ENCODE data around the gene SRI. TPM values are rescaled to one million over a fixed set of nuclear protein-coding genes. Genes with fewer than 3 reads are reported as not detected.

SRI gene
- total and polyA plus RNA-seq, 2 experiments from 2014 or later = 80.3 to 268 TPM

DNA sequence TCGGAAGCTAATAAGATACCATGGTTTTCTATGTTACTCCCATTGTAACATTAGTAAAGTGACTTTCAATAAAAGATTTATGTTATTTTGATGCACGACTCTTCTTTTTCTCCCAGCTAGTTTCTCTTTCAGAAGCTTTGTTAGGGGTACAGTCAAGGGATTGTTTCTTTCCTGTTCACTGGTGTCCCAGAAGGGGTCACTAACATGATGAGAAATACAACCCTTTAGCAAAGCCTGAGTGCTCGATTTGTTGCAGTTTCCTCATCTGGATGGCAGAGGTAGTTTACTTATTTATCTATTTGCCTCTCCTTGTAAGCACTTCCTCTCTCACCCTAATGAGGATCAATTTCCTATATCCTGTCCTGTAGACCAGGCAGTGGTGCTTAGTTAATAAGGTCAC lies 17.0 kb downstream of the SRI start:
- no peak overlapping the region for H2AFZ ChIP-seq
- no peak for DNase-seq
- no peak for TF ChIP-seq EZH2 (IDR thresholded peaks at IDR 0.05; ENCODE audit: insufficient read depth, poor library complexity, severe bottlenecking)
- TF ChIP-seq EZH2phosphoT487 (IDR thresholded peaks at IDR 0.05; ENCODE audit: insufficient read depth, low read depth) = no peak
- no peaks in the 10 kb centered on the region for H3K27me3 ChIP-seq (replicated peaks; ENCODE audit: insufficient read depth)
- no peaks in the 10 kb centered on the region for H3K79me2 ChIP-seq (ENCODE audit: insufficient read depth)
- no peak overlapping the region for H3K27ac ChIP-seq
- peaks cover 10% of the 10 kb centered on the region; the same call in 1 of the 2 replicates for H3F3A ChIP-seq (ENCODE audit: insufficient read depth)
- in situ Hi-C loops (cut with MboI) = no loop called here
- no peaks in the 10 kb centered on the region for H3K9me3 ChIP-seq (ENCODE audit: low read depth)
- H3K4me1 ChIP-seq (ENCODE audit: insufficient read depth) = peaks cover 5% of the 10 kb centered on the region; the same call in 1 of the 2 replicates
- H3K9ac ChIP-seq = no peak overlapping the region
- no peak overlapping the region for H3K4me2 ChIP-seq (ENCODE audit: unreplicated experiment)
- WGBS, 2 experiments (ENCODE audit: low coverage in 1 of 2, low lambda C conversion rate in 2 of 2, missing lambda C conversion rate in 2 of 2) = 81% methylated on average over 3 of the region's 3 CpGs
- peaks cover 39% of the 10 kb centered on the region for H3K36me3 ChIP-seq (ENCODE audit: low read depth)
- no peaks in the 10 kb centered on the region for H3K9me2 ChIP-seq (ENCODE audit: insufficient read depth)
- no peaks in the 10 kb centered on the region for H4K20me1 ChIP-seq (ENCODE audit: insufficient read depth)
- no peak overlapping the region for H3K4me3 ChIP-seq

DNA sequence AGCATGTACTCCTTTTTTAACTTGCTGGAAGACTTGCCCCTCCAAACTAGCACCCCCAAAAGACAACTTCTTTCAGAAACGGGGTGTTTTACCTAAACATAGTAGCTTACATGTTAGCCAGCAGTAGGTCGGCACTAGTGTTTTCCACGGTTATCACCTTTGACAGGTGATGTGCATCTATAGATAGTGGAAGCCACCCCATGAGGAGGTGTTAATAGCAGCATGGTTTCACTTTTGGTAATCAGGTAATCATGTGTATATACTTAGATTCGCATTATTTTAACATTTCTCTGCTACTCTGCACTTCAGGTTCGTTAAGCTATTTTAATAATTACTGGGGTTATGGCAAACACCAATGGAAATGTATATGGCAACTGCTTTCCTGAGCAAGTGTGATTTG lies 17.6 kb downstream of the SRI start:
- no peaks in the 10 kb centered on the region for H3K27me3 ChIP-seq (replicated peaks; ENCODE audit: insufficient read depth)
- H3K79me2 ChIP-seq (ENCODE audit: insufficient read depth) = no peaks in the 10 kb centered on the region
- no peaks in the 10 kb centered on the region for H3K9me3 ChIP-seq (ENCODE audit: low read depth)
- peaks cover 34% of the 10 kb centered on the region for H3K36me3 ChIP-seq (ENCODE audit: low read depth)
- TF ChIP-seq EZH2 (IDR thresholded peaks at IDR 0.05; ENCODE audit: insufficient read depth, poor library complexity, severe bottlenecking) (no peak), EZH2phosphoT487 (IDR thresholded peaks at IDR 0.05; ENCODE audit: insufficient read depth, low read depth) (no peak)
- DNase-seq = no peak
- H3K4me1 ChIP-seq (ENCODE audit: insufficient read depth) = peaks cover 5% of the 10 kb centered on the region; the same call in 1 of the 2 replicates
- H3F3A ChIP-seq (ENCODE audit: insufficient read depth) = peaks cover 10% of the 10 kb centered on the region; the same call in 1 of the 2 replicates
- no peak overlapping the region for H2AFZ ChIP-seq
- no peak overlapping the region for H3K27ac ChIP-seq
- no peak overlapping the region for H3K4me3 ChIP-seq
- H4K20me1 ChIP-seq (ENCODE audit: insufficient read depth) = no peaks in the 10 kb centered on the region
- H3K9ac ChIP-seq = no peak overlapping the region
- H3K4me2 ChIP-seq (ENCODE audit: unreplicated experiment) = no peak overlapping the region
- 81 to 82% methylated on average over 5 of the region's 5 CpGs for WGBS, 2 experiments (ENCODE audit: low coverage in 1 of 2, low lambda C conversion rate in 2 of 2, missing lambda C conversion rate in 2 of 2)
- in situ Hi-C loops (cut with MboI) = no loop called here
- H3K9me2 ChIP-seq (ENCODE audit: insufficient read depth) = no peaks in the 10 kb centered on the region

DNA sequence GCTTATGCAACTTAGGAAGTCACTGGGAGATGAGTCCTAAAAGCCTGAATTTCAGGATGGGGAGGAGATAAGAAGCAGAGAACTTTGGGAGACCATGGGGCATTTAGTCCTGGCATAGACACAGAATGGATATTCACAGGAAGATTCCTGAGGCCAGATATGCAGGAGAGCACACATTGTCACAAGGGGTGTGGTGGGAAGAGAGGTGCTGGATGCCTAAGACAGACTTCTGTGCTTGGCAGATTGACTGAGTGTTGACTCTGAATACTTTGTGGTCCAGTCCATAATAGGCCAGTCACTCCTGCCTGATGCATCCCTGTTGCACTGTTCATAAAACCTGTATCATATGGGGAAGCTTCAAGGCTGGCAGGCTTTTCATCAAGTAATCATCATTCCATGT lies 18.5 kb downstream of the SRI start:
- TF ChIP-seq EZH2 (IDR thresholded peaks at IDR 0.05; ENCODE audit: insufficient read depth, poor library complexity, severe bottlenecking) (no peak), EZH2phosphoT487 (IDR thresholded peaks at IDR 0.05; ENCODE audit: insufficient read depth, low read depth) (no peak)
- H3K9me2 ChIP-seq (ENCODE audit: insufficient read depth) = no peaks in the 10 kb centered on the region
- no peak overlapping the region for H3K27ac ChIP-seq
- H3F3A ChIP-seq (ENCODE audit: insufficient read depth) = peaks cover 10% of the 10 kb centered on the region; the same call in 1 of the 2 replicates
- H3K4me1 ChIP-seq (ENCODE audit: insufficient read depth) = peaks cover 5% of the 10 kb centered on the region; the same call in 1 of the 2 replicates
- H3K4me3 ChIP-seq = no peak overlapping the region
- H2AFZ ChIP-seq = no peak overlapping the region
- H4K20me1 ChIP-seq (ENCODE audit: insufficient read depth) = no peaks in the 10 kb centered on the region
- H3K36me3 ChIP-seq (ENCODE audit: low read depth) = peaks cover 26% of the 10 kb centered on the region
- no peak for DNase-seq
- no peaks in the 10 kb centered on the region for H3K27me3 ChIP-seq (replicated peaks; ENCODE audit: insufficient read depth)
- no peak overlapping the region for H3K9ac ChIP-seq
- no peaks in the 10 kb centered on the region for H3K79me2 ChIP-seq (ENCODE audit: insufficient read depth)
- no peak overlapping the region for H3K4me2 ChIP-seq (ENCODE audit: unreplicated experiment)
- in situ Hi-C loops (cut with MboI) = no loop called here
- H3K9me3 ChIP-seq (ENCODE audit: low read depth) = no peaks in the 10 kb centered on the region

DNA sequence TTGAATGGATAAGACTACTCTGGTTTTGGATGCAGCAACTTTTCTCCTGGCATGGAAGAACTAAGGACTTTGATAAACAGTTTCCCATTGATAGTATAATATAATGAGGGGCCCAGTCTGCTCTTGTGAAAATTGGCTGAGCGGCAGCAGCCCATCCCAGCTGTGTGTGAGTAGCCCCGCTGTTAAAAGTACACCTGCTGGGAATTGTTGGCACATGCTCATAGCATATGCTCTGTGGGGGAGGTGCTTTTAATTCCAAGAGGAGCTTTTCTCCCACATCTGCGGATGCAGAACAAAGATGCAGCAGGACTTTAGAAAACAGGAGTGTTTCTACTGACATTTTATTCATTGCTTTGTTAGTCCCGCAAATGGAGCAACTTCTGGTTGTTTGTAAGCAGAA lies 19.0 kb downstream of the SRI start:
- TF ChIP-seq EZH2phosphoT487 (IDR thresholded peaks at IDR 0.05; ENCODE audit: insufficient read depth, low read depth) (no peak), EZH2 (IDR thresholded peaks at IDR 0.05; ENCODE audit: insufficient read depth, poor library complexity, severe bottlenecking) (no peak)
- H3K4me1 ChIP-seq (ENCODE audit: insufficient read depth) = peaks cover 5% of the 10 kb centered on the region; the same call in 1 of the 2 replicates
- no peak overlapping the region for H3K4me3 ChIP-seq
- peaks cover 10% of the 10 kb centered on the region; the same call in 1 of the 2 replicates for H3F3A ChIP-seq (ENCODE audit: insufficient read depth)
- H3K4me2 ChIP-seq (ENCODE audit: unreplicated experiment) = no peak overlapping the region
- H3K9me2 ChIP-seq (ENCODE audit: insufficient read depth) = no peaks in the 10 kb centered on the region
- no peak overlapping the region for H3K27ac ChIP-seq
- H3K9ac ChIP-seq = no peak overlapping the region
- 83 to 92% methylated on average over 4 of the region's 4 CpGs for WGBS, 2 experiments (ENCODE audit: low coverage in 1 of 2, low lambda C conversion rate in 2 of 2, missing lambda C conversion rate in 2 of 2)
- H3K79me2 ChIP-seq (ENCODE audit: insufficient read depth) = no peaks in the 10 kb centered on the region
- H3K27me3 ChIP-seq (replicated peaks; ENCODE audit: insufficient read depth) = no peaks in the 10 kb centered on the region
- no peak for DNase-seq
- no peaks in the 10 kb centered on the region for H4K20me1 ChIP-seq (ENCODE audit: insufficient read depth)
- no peaks in the 10 kb centered on the region for H3K9me3 ChIP-seq (ENCODE audit: low read depth)
- H2AFZ ChIP-seq = no peak overlapping the region
- peaks cover 21% of the 10 kb centered on the region for H3K36me3 ChIP-seq (ENCODE audit: low read depth)
- in situ Hi-C loops (cut with MboI) = no loop called here

DNA sequence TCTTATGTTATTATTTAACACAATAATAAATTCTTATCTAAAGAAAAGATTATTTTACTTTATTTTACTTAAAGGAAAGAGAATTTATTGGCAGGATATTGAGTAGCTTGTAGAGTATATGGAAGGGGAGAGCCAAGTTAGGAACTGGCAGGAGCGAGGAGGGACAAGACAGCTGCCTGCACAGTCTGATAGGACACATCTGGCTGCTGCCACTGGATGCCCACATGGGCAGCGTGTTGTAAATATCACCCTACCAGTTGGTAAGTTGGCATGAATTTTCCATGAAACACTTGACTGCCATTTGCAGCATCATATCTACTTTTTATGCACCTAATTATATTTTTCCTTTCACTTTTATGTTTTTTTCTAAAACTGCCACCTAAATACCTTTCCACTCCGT lies 19.6 kb downstream of the SRI start:
- DNase-seq = no peak
- Histone ChIP-seq H3K36me3 (ENCODE audit: low read depth) (peaks cover 16% of the 10 kb centered on the region; the same call in 1 of the 2 replicates), H3K27me3 (replicated peaks; ENCODE audit: insufficient read depth) (no peaks in the 10 kb centered on the region), H3K79me2 (ENCODE audit: insufficient read depth) (no peaks in the 10 kb centered on the region), H3K9me2 (ENCODE audit: insufficient read depth) (no peaks in the 10 kb centered on the region), H3K4me1 (ENCODE audit: insufficient read depth) (peaks cover 5% of the 10 kb centered on the region; the same call in 1 of the 2 replicates), H4K20me1 (ENCODE audit: insufficient read depth) (no peaks in the 10 kb centered on the region), H3K9me3 (ENCODE audit: low read depth) (no peaks in the 10 kb centered on the region), H3K4me3 (no peak overlapping the region), H3K9ac (no peak overlapping the region), H2AFZ (no peak overlapping the region), H3F3A (ENCODE audit: insufficient read depth) (peaks cover 10% of the 10 kb centered on the region; the same call in 1 of the 2 replicates), H3K27ac (no peak overlapping the region), H3K4me2 (ENCODE audit: unreplicated experiment) (no peak overlapping the region)
- in situ Hi-C loops (cut with MboI) = no loop called here
- no peak for TF ChIP-seq EZH2phosphoT487 (IDR thresholded peaks at IDR 0.05; ENCODE audit: insufficient read depth, low read depth)
- no peak for TF ChIP-seq EZH2 (IDR thresholded peaks at IDR 0.05; ENCODE audit: insufficient read depth, poor library complexity, severe bottlenecking)
- 99% methylated on average over 3 of the region's 3 CpGs for WGBS, 2 experiments (ENCODE audit: low coverage in 1 of 2, low lambda C conversion rate in 2 of 2, missing lambda C conversion rate in 2 of 2)
